NAMALWA (cell line): ENCODE data around the gene NKD1.

Experiments
- DNase-seq: peaks from one replicate; pipeline ENCODE4 v3.0.0-alpha.2; 2015; ENCODE audit warnings: low spot score

NKD1 gene

GRCh38 chr16:50630394-50631020 is 82.3 kb downstream of the NKD1 start:
- DNase-seq: no peak

- DNase-seq: no peak
Measured at GRCh38 chr16:50631249-50631984, 83.2 kb downstream of the NKD1 start.

GRCh38 chr16:50631985-50632576 is 83.9 kb downstream of the NKD1 start:
- no peak for DNase-seq

GRCh38 chr16:50632927-50633800 is 85.0 kb downstream of the NKD1 start:
- no peak for DNase-seq

- DNase-seq: no peak
Measured at GRCh38 chr16:50634090-50634489, 85.9 kb downstream of the NKD1 start.

GRCh38 chr16:50634947-50635346 is 86.8 kb downstream of the NKD1 start:
- no peak for DNase-seq

GRCh38 chr16:50635505-50636392 is 87.6 kb downstream of the NKD1 start:
- DNase-seq: peak; percentile 7

GRCh38 chr16:50636753-50637374 is 88.7 kb downstream of the NKD1 start:
- no peak for DNase-seq

- no peak for DNase-seq
Measured at GRCh38 chr16:50637716-50638602, 89.8 kb downstream of the NKD1 start.

- no peak for DNase-seq
Measured at GRCh38 chr16:50638816-50639670, 90.8 kb downstream of the NKD1 start.

- DNase-seq: no peak
Measured at GRCh38 chr16:50640391-50640790, 92.2 kb downstream of the NKD1 start.

- no peak for DNase-seq
Measured at GRCh38 chr16:50640919-50641817, 93.0 kb downstream of the NKD1 start.

GRCh38 chr16:50641818-50642187 is 93.6 kb downstream of the NKD1 start:
- DNase-seq: no peak

GRCh38 chr16:50642349-50642748 is 94.2 kb downstream of the NKD1 start:
- DNase-seq: no peak

- DNase-seq: no peak
Measured at GRCh38 chr16:50643192-50643591, 95.0 kb downstream of the NKD1 start.

GRCh38 chr16:50644245-50644644 is 96.0 kb downstream of the NKD1 start:
- DNase-seq: no peak

- peak; percentile 20 for DNase-seq
Measured at GRCh38 chr16:50644729-50645128, 96.5 kb downstream of the NKD1 start.
